Activated CD4-positive, alpha-beta T cell treated with anti-CD3 and anti-CD28 coated beads, Interleukin-2, amount 10 ng/mL, durations not matched to agents 7 days and 5 days (primary cell): ENCODE data around the gene VSTM2B. TPM values are rescaled to one million over a fixed set of nuclear protein-coding genes. Genes with fewer than 3 reads are reported as not detected.

Experiments used
- CTCF ChIA-PET: fragments of 350-600 bp; sonication (Branson Sonifier 250); formaldehyde crosslinking; loops from one replicate; lab custom pipeline; 2021; ENCODE audit warnings: antibody characterized with exemption; lab: Charles Lee
- POLR2A ChIA-PET: fragments of 350-600 bp; sonication (Branson Sonifier 250); formaldehyde crosslinking; loops from one replicate; lab custom pipeline; 2021; ENCODE audit warnings: antibody characterized with exemption; lab: Charles Lee
- DNase-seq: peaks from one replicate; pipeline ENCODE4 v3.0.0-alpha.2; 2020
- H3K27ac Mint-ChIP-seq: one replicate; pipeline ENCODE4 v1.8.0; 2021; ENCODE audit warnings: mild to moderate bottlenecking, moderate library complexity, mixed read lengths
- H3K27me3 Mint-ChIP-seq: one replicate; pipeline ENCODE4 v1.8.0; 2021; ENCODE audit warnings: mixed read lengths
- H3K36me3 Mint-ChIP-seq: one replicate; pipeline ENCODE4 v1.8.0; 2021; ENCODE audit warnings: low read depth, mixed read lengths
- H3K4me1 Mint-ChIP-seq: one replicate; pipeline ENCODE4 v1.8.0; 2021; ENCODE audit warnings: mixed read lengths
- H3K4me3 Mint-ChIP-seq: one replicate; pipeline ENCODE4 v1.8.0; 2021; ENCODE audit warnings: mild to moderate bottlenecking, moderate library complexity, mixed read lengths
- H3K9me3 Mint-ChIP-seq: one replicate; pipeline ENCODE4 v1.8.0; 2021; ENCODE audit warnings: mixed read lengths
- total RNA-seq, 2 experiments: library from RNA; stranded (reverse); gene quantifications; one replicate each; pipeline ENCODE4 v1.2.3, GENCODE V29; 2021

VSTM2B gene
- total RNA-seq, 2 experiments from 2014 or later = not detected

DNA sequence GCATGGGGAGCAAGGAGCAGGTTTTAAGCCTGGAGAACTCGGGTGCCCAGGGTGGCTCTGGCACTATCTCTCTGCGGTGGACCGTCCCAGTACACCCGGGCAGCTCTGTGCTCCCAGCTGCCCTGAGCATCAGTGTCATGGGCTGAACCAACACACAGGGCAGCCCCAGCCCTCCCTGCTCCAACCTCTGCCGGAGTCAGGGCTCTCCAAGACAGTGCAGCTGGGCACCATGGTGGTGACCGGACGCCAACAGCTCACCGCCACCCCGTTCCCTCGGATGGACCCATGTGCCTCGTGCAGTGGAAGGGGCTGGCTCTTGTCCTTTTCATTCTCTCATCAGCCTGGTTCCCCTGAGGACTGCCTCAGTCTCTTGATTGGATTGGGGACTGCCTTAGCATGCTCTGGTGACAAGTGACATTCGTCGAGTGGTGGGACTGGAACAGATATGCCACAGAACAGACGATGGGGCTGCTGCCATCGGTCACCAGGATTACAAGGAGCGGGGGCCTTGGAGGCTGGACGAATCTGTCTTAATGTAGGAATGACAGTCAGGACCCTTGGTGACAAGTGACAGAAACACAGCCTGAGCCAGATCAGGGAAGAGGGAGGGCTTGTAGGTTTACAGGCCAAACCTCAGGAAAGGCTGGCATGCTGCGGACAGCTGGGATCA is 25.7 kb upstream of the VSTM2B start:
- no peak overlapping the region for H3K4me3 Mint-ChIP-seq
- H3K36me3 Mint-ChIP-seq = no peaks in the 10 kb centered on the region
- H3K27ac Mint-ChIP-seq = no peak overlapping the region
- no peaks in the 10 kb centered on the region for H3K9me3 Mint-ChIP-seq
- H3K4me1 Mint-ChIP-seq = no peaks in the 10 kb centered on the region
- POLR2A ChIA-PET = no interaction called here
- DNase-seq = no peak
- no peaks in the 10 kb centered on the region for H3K27me3 Mint-ChIP-seq
- CTCF ChIA-PET = no interaction called here

DNA sequence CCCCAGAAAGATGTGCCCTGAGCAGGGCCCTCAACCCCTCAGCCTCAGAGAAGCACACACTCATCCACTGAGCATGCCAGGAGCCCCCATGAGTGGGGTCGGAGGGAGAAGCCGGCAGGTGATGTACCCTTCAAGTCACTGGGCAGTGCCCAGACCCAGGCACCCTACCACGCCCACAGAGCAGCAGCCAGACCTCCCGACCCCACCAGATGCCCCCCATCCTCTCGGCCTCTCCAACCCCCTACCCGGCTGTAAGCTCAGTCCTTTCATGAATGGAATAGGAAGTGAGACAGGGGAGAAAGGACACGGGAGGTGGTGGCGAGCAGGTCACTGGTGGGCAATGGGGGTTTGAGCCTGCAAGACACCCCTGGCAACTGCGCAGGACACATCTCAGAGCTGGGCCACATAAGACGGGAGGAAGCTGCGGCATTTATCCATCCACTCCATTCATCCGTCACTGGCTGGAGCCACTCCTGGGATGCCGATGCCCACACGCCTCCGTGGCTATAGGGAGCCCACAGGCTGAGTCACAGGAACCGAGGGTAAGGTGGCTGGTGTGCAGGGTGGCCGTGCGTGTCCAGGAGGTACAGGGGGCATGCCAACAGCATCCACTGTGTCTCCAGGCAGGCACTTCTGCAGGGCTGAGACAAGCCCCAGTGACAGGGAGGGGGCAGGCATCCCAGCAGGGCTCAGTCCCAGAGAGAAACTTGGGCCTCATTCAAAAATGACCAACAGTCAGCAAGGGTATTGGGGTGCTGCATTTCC is 23.8 kb upstream of the VSTM2B start:
- ChIA-PET POLR2A (no interaction called here), CTCF (no interaction called here)
- Mint-ChIP-seq H3K9me3 (no peaks in the 10 kb centered on the region), H3K27me3 (no peaks in the 10 kb centered on the region), H3K27ac (no peak overlapping the region), H3K4me3 (no peak overlapping the region), H3K36me3 (no peaks in the 10 kb centered on the region), H3K4me1 (no peaks in the 10 kb centered on the region)
- no peak for DNase-seq

DNA sequence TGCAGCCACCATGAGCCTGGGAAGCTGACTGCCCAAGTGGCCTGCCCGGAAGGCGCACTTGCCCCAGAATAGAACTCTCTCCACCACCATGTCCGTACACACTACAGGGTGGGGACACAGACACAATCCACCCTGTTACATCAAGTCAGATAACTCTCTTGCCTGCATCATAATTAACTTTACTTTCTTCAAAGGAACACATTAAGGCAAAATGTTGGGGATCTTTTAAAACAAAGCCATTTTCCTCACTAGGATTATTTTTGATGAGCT is 23.3 kb upstream of the VSTM2B start:
- Mint-ChIP-seq H3K4me3 (no peak overlapping the region), H3K27me3 (no peaks in the 10 kb centered on the region), H3K27ac (no peak overlapping the region), H3K4me1 (no peaks in the 10 kb centered on the region), H3K36me3 (no peaks in the 10 kb centered on the region), H3K9me3 (no peaks in the 10 kb centered on the region)
- no peak for DNase-seq
- ChIA-PET CTCF (no interaction called here), POLR2A (no interaction called here)

DNA sequence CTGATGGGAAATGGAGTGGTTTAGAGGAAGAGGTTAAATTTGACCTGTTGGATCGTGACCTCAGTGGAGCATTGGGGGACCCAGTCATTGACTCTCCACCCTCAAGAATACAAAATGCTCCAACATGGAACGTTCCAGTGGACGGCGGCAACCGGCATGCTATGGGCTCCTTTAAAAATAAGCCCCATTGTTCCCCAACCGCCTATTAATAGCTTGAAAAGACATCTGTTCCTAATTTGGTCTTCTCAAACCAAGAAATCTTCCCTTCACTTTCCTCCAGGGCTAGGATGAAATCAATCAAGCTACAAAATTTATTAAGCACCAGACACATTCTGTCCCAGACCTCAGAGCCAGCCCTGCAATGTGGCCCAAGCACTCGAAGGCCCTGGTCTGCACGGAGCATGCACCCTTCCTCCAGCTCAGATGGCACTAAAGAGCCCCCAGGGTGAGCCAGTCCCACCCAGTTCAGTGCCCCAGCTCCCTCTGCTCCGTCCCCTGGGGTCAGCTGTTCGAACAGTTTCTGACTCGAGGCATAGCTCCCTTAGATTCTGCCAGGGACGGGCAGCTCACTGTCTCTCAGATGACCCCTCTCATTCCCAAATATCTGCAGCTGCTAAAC is 22.5 kb upstream of the VSTM2B start:
- H3K9me3 Mint-ChIP-seq = no peaks in the 10 kb centered on the region
- DNase-seq = no peak
- CTCF ChIA-PET = no interaction called here

DNA sequence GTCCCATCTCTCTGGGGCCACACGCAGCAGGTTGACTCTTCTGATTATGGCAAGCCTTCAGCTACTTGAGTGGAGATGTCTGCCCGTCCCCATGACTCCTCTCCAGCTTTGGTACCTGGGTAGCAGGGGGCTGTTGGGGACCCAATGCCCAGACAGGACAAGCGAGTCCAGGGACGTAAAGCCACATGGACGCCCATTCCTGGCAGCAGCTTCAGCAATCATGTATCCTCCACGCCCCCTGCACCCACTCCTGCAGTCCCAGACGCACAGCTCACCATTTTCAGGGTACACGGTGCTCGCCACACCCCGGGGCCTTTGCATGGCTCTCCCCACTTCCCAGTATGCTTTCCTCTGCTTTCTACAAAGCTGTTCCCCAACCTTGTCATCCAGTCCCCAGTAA is 22.0 kb upstream of the VSTM2B start:
- no peaks in the 10 kb centered on the region for H3K9me3 Mint-ChIP-seq
- H3K36me3 Mint-ChIP-seq = no peaks in the 10 kb centered on the region
- no peak overlapping the region for H3K4me3 Mint-ChIP-seq
- H3K27ac Mint-ChIP-seq = no peak overlapping the region
- no peaks in the 10 kb centered on the region for H3K27me3 Mint-ChIP-seq
- CTCF ChIA-PET = no interaction called here
- H3K4me1 Mint-ChIP-seq = no peaks in the 10 kb centered on the region
- POLR2A ChIA-PET = no interaction called here
- no peak for DNase-seq

More for the DNA sequence above, 22.5 kb upstream of the VSTM2B start:
- H3K27me3 Mint-ChIP-seq = no peaks in the 10 kb centered on the region
- POLR2A ChIA-PET = no interaction called here
- H3K27ac Mint-ChIP-seq = no peak overlapping the region
- no peak overlapping the region for H3K4me3 Mint-ChIP-seq
- no peaks in the 10 kb centered on the region for H3K36me3 Mint-ChIP-seq
- H3K4me1 Mint-ChIP-seq = no peaks in the 10 kb centered on the region

DNA sequence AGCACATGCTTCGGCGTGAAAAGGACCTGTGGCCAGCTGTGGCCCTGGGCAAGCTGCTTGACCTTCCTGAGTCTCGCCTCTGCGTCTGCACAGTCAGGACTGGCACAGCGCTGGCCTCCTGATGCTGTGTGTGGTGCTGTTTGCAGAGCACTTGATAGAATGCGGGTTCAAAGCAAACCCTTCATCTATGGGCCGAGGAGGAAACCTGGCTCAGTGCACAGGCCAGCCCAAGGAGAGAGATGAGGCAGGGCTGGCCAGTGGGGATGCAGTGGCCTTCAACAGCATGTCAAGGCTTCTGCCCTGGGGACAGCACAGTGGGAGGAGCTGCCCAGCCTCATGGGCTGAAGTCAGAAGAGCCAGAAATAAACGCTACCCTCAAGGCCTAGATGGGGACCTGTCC is 21.3 kb upstream of the VSTM2B start:
- no peak overlapping the region for H3K4me3 Mint-ChIP-seq
- no peaks in the 10 kb centered on the region for H3K36me3 Mint-ChIP-seq
- H3K9me3 Mint-ChIP-seq = no peaks in the 10 kb centered on the region
- no peak overlapping the region for H3K27ac Mint-ChIP-seq
- ChIA-PET POLR2A (no interaction called here), CTCF (no interaction called here)
- H3K27me3 Mint-ChIP-seq = no peaks in the 10 kb centered on the region
- DNase-seq = no peak
- no peaks in the 10 kb centered on the region for H3K4me1 Mint-ChIP-seq

DNA sequence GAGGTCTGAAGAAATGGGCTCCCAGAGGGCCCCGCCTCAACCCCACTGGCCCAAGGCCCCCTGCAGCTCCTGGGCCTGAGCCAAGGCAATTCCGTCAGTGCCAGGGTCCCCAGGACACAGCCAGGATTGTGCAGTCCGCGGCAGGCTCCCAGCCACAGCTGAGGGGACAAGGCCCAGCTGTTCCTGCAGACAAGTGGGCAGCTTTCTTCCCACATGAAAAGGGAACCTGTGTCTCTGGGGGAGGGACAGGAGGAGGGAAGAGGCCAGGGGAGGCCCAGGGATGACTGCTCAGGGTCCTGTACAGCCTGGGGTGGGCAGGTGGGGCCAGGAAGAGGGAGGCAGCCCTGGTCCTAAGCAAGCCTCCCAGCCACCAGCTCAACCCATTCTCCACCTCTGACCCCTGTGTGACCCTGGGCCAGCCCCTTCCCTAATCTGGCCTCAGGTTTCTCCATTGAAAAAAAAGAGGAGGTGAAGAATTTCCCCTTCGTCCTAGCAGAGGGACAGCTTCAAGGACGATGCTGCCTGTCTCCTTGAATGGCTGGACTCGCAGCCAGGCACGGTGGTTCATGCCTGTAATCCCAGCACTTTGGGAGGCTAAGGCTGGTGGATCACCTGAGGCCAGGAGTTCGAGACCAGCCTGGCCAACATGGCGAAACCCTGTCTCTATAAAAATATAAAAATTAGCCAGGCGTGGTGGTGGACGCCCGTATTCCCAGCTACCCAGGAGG is 20.5 kb upstream of the VSTM2B start:
- DNase-seq = no peak
- Mint-ChIP-seq H3K27ac (no peak overlapping the region), H3K27me3 (peaks cover 2% of the 10 kb centered on the region), H3K9me3 (no peaks in the 10 kb centered on the region), H3K4me1 (no peaks in the 10 kb centered on the region), H3K36me3 (no peaks in the 10 kb centered on the region), H3K4me3 (no peak overlapping the region)
- ChIA-PET CTCF (no interaction called here), POLR2A (no interaction called here)

DNA sequence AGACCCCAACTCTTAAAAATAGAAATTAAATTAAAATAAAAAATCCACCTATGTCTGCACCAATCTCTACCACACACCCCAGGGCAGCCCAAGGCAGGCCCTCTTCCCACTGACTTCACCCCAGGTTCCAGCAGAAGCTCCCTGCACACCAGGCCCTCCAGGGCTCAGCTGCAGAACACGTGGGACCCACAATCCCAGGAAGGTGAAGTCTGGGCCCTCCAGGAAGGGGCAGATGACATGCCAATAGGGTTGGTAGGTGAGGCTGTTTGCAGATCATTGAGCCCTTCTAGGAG is 19.2 kb upstream of the VSTM2B start:
- H3K27ac Mint-ChIP-seq = no peak overlapping the region
- no peak overlapping the region for H3K4me3 Mint-ChIP-seq
- DNase-seq = no peak
- CTCF ChIA-PET = no interaction called here
- no peaks in the 10 kb centered on the region for H3K9me3 Mint-ChIP-seq
- peaks cover 2% of the 10 kb centered on the region for H3K27me3 Mint-ChIP-seq
- no peaks in the 10 kb centered on the region for H3K4me1 Mint-ChIP-seq
- POLR2A ChIA-PET = no interaction called here
- H3K36me3 Mint-ChIP-seq = no peaks in the 10 kb centered on the region

DNA sequence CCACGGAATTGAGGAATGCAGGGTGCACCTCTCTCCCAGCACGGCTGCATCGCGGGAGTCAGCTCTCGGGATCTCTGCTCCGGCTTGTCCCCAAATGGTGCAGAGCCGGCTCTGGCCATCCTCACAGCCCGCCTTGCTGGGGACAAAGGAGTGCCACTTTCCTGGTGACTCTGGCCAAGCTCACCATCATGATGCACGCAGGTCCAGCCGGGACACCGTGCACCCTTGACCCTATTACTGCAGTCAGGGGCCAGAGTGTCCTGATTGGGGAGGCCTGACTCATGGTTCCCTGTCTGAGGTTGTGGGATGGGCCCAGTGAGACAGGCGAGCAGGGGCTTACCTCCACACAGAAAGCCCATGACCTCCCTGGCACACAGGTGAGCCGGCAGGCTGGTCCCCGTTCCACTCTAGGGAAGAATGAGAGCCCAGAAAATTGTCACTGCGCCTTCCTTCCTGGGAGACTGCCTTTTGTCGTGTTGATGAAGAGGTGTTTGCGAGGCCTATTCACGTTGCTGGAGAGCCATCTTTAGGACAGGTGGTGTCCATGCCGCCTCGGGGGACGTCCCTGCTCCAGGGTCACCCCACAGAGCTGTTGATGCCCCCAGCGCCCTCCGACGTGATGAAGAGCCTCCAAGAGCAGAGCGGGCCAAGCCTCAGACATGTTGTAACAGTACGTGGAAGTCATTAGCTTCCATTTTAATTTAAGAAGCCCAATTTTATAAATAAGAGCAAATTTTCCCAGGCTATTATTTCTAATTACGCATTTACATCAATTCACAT is 18.5 kb upstream of the VSTM2B start:
- no peak for DNase-seq
- peaks cover 2% of the 10 kb centered on the region for H3K27me3 Mint-ChIP-seq
- no peak overlapping the region for H3K27ac Mint-ChIP-seq
- H3K4me1 Mint-ChIP-seq = no peaks in the 10 kb centered on the region
- no peaks in the 10 kb centered on the region for H3K9me3 Mint-ChIP-seq
- POLR2A ChIA-PET = no interaction called here
- CTCF ChIA-PET = no interaction called here
- no peaks in the 10 kb centered on the region for H3K36me3 Mint-ChIP-seq
- no peak overlapping the region for H3K4me3 Mint-ChIP-seq

DNA sequence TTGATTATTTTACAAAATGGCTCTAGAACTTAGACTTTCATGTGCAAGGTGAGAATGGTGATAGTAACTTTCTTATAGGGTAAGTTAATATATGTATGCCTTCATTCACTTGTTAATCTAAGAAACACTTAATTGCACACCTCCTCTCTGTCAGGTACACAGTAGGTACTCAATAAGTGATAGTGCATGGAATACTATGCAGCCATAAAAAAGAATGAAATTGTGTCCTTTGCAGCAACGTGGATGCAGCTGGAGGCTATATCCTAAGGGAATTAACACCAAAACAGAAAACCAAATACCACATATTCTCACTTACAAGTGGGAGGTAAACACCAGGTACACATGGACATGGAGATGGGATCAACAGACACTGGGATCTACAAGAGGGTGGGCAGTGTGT is 17.6 kb upstream of the VSTM2B start:
- Mint-ChIP-seq H3K4me1 (no peaks in the 10 kb centered on the region), H3K4me3 (no peak overlapping the region), H3K27ac (no peak overlapping the region), H3K9me3 (no peaks in the 10 kb centered on the region), H3K27me3 (peaks cover 2% of the 10 kb centered on the region), H3K36me3 (no peaks in the 10 kb centered on the region)
- ChIA-PET POLR2A (no interaction called here), CTCF (no interaction called here)
- no peak for DNase-seq

DNA sequence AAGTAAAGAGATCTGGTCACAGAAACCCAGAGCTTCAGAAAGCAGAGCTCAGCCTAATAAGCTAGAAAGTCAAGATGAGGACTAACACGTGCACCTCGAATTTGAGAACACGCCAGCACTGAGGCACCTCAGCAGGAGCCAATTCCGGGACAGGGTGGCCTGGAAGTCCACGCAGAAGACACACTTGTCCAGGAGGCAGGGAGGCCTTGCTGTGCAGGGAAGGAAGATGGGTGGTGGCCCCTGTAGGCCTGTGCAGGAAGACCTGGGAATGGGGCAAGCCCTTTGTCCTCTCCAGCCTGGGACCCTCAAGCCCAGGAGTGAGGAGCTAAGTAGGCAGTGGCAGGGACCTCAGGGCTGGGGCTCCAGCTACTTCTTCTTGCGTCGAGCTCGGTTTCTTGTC is 16.3 kb upstream of the VSTM2B start:
- no peak for DNase-seq
- H3K9me3 Mint-ChIP-seq = no peaks in the 10 kb centered on the region
- POLR2A ChIA-PET = no interaction called here
- H3K27ac Mint-ChIP-seq = no peak overlapping the region
- no peaks in the 10 kb centered on the region for H3K4me1 Mint-ChIP-seq
- CTCF ChIA-PET = no interaction called here
- peaks cover 2% of the 10 kb centered on the region for H3K27me3 Mint-ChIP-seq
- H3K36me3 Mint-ChIP-seq = no peaks in the 10 kb centered on the region
- no peak overlapping the region for H3K4me3 Mint-ChIP-seq

DNA sequence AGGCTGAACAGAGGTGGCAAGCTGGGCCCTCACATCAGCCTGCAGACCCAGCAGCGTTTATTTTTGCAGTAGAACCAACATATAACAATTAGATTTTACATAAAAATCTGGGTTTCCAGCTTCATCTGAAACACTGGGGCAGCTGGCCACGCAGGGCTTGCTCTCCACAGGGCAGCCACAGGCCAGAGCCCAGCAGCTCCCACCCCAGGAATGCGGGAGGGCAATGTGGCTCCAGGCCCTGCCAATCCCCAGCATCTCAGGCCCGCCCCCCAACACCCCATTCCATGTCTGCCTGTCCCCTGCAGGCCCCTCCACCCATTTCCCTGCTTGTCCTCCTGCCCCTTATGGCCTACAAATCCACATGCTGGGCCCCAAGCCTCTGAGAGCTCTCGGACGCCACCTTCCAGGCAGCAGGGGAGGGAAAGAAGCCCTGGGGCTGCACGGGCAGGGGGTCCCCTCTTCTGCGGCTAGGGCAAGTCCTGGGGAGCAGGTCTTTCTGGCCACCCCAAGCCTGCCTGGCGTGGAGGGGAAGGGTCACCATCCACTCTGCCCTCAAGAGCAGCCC is 15.0 kb upstream of the VSTM2B start:
- no peaks in the 10 kb centered on the region for H3K36me3 Mint-ChIP-seq
- H3K4me3 Mint-ChIP-seq = no peak overlapping the region
- no peaks in the 10 kb centered on the region for H3K4me1 Mint-ChIP-seq
- ChIA-PET CTCF (no interaction called here), POLR2A (no interaction called here)
- no peak overlapping the region for H3K27ac Mint-ChIP-seq
- peaks cover 2% of the 10 kb centered on the region for H3K27me3 Mint-ChIP-seq
- no peaks in the 10 kb centered on the region for H3K9me3 Mint-ChIP-seq
- DNase-seq = no peak

DNA sequence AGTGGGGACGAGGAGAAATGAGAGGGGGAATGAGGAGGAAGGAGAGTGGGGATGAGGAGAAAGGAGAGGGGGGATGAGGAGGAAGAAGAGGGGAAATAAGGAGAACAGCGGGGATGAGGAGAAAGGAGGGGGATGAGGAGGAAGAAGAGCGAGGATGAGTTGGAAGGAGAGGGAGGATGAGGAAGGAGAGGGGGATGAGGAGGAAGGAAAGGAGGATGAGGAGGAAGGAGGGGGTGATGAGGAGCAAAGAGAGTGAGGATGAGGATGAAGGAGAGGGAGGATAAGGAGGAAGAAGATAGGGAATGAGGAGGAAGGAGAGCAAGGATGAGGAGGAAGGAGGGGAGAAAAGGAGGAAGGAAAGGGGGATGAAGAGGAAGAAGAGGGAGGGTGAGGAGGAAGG is 14.0 kb upstream of the VSTM2B start:
- Mint-ChIP-seq H3K9me3 (no peaks in the 10 kb centered on the region), H3K4me3 (no peak overlapping the region), H3K4me1 (no peaks in the 10 kb centered on the region), H3K27ac (no peak overlapping the region), H3K36me3 (no peaks in the 10 kb centered on the region), H3K27me3 (peaks cover 2% of the 10 kb centered on the region)
- POLR2A ChIA-PET = no interaction called here
- no peak for DNase-seq
- CTCF ChIA-PET = no interaction called here
